ENCODE data around the gene PER2.

DNA sequence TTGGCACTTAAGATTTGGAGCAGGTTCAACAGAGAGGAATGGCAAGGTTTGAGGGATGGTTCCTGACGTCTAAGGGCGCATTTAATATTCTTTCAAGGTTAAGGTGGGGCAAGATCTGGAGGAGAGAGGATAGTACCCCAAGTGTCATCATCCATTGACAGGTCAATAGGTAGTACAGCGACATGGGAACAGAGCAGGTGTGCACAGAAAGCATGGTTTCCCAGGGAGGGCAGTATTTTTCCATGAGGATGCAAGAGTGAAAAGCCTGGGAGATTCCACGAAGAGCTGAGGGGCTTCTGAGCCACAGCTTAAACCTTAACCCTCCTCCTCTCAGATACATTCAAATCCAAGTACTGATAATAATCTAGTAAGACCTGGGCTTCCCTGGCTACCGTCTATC lies 57.7 kb downstream of the PER2 start:
- TF ChIP-seq, protein P1, sequence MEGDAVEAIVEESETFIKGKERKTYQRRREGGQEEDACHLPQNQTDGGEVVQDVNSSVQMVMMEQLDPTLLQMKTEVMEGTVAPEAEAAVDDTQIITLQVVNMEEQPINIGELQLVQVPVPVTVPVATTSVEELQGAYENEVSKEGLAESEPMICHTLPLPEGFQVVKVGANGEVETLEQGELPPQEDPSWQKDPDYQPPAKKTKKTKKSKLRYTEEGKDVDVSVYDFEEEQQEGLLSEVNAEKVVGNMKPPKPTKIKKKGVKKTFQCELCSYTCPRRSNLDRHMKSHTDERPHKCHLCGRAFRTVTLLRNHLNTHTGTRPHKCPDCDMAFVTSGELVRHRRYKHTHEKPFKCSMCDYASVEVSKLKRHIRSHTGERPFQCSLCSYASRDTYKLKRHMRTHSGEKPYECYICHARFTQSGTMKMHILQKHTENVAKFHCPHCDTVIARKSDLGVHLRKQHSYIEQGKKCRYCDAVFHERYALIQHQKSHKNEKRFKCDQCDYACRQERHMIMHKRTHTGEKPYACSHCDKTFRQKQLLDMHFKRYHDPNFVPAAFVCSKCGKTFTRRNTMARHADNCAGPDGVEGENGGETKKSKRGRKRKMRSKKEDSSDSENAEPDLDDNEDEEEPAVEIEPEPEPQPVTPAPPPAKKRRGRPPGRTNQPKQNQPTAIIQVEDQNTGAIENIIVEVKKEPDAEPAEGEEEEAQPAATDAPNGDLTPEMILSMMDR (IDR thresholded peaks at IDR 0.05) = no peak
- TF ChIP-seq POLR2A (IDR thresholded peaks at IDR 0.05) = no peak
